PC-3 (cell line): Measurements from ENCODE around the gene ALKBH6. TPM values are rescaled to one million over a fixed set of nuclear protein-coding genes. Genes with fewer than 3 reads are reported as not detected.
A peak's percentile ranks its signal among the peaks of the same experiment; 100 is the strongest.

Experiments
- ATAC-seq: fragments of 200-7000 bp; cut with Tn5 transposase; 2 replicates; pipeline ENCODE4 v1.9.1; 2020; ENCODE audit warnings: mild to moderate bottlenecking, moderate library complexity
- BruUV-seq: library from RNA; stranded (reverse); fragments of 400-500 nt; replicated peaks from 2 replicates; lab custom pipeline; 2021; lab: Mats Ljungman, UMichigan
- CTCF ChIA-PET: fragments of 300-600 bp; sonication (Branson Sonifier 250); formaldehyde crosslinking; loops from one replicate; lab custom pipeline; 2022; ENCODE audit warnings: antibody characterized with exemption; lab: Charles Lee
- POLR2A ChIA-PET: fragments of 300-600 bp; sonication (Branson Sonifier 250); formaldehyde crosslinking; loops from one replicate; lab custom pipeline; 2022; ENCODE audit warnings: antibody characterized with exemption; ENCODE audit not compliant: unreplicated experiment; lab: Charles Lee
- DNase-seq: peaks from one replicate; pipeline ENCODE4 v3.0.0-alpha.2; 2015
- H2AFZ ChIP-seq: fragments of 300-600 bp; sonication (generic); 2 replicates; pipeline ENCODE4 v1.6.0; 2016; ENCODE audit warnings: antibody characterized with exemption, low read length
- H3F3A ChIP-seq: fragments of 300-600 bp; sonication (generic); one replicate; pipeline ENCODE4 v1.6.0; 2017; ENCODE audit warnings: antibody characterized with exemption, low read length, control low read depth, mild to moderate bottlenecking; ENCODE audit not compliant: unreplicated experiment
- H3K27ac ChIP-seq: fragments of 300-600 bp; sonication (generic); 2 replicates; pipeline ENCODE4 v1.5.1; 2016; ENCODE audit warnings: mild to moderate bottlenecking, low read length
- H3K27me3 ChIP-seq: fragments of 300-600 bp; sonication (generic); 2 replicates; pipeline ENCODE4 v1.6.1; 2016; ENCODE audit warnings: low read length, mixed read lengths
- H3K36me3 ChIP-seq: fragments of 300-600 bp; sonication (generic); 2 replicates; pipeline ENCODE4 v1.6.1; 2016; ENCODE audit warnings: low read depth, mixed run types, low read length, mixed read lengths
- H3K4me1 ChIP-seq: fragments of 300-600 bp; sonication (generic); 2 replicates; pipeline ENCODE4 v1.5.1; 2016; ENCODE audit warnings: low read length; ENCODE audit not compliant: insufficient read depth
- H3K4me2 ChIP-seq: fragments of 300-600 bp; sonication (generic); 2 replicates; pipeline ENCODE4 v1.6.0; 2016; ENCODE audit warnings: low read length
- H3K4me3 ChIP-seq: fragments of 300-600 bp; sonication (generic); 2 replicates; pipeline ENCODE4 v1.5.1; 2016; ENCODE audit warnings: mild to moderate bottlenecking, low read length, mixed read lengths
- H3K79me2 ChIP-seq: fragments of 300-600 bp; sonication (generic); 2 replicates; pipeline ENCODE4 v1.6.1; 2017; ENCODE audit warnings: low read length, mixed read lengths
- H3K9ac ChIP-seq: fragments of 300-600 bp; sonication (generic); 2 replicates; pipeline ENCODE4 v1.6.0; 2016; ENCODE audit warnings: mild to moderate bottlenecking, low read length
- H3K9me2 ChIP-seq: fragments of 300-600 bp; sonication (generic); replicated peaks from 2 replicates; pipeline ENCODE4 v1.6.1; 2016; ENCODE audit warnings: mixed run types, low read length, mixed read lengths
- H3K9me3 ChIP-seq: fragments of 300-600 bp; sonication (generic); 2 replicates; pipeline ENCODE4 v1.6.1; 2016; ENCODE audit warnings: low read length, mixed read lengths
- H4K20me1 ChIP-seq: fragments of 300-600 bp; sonication (generic); 2 replicates; pipeline ENCODE4 v1.6.1; 2016; ENCODE audit warnings: low read length, mixed read lengths
- EZH2 ChIP-seq: fragments of 300-600 bp; sonication (generic); IDR thresholded peaks from one replicate; pipeline ENCODE4 v1.6.1; 2017; ENCODE audit warnings: antibody characterized with exemption, mild to moderate bottlenecking, low read length; ENCODE audit not compliant: unreplicated experiment
- EZH2phosphoT487 ChIP-seq: fragments of 300-600 bp; sonication (generic); IDR thresholded peaks from 2 replicates; pipeline ENCODE4 v1.6.1; 2018; ENCODE audit warnings: mild to moderate bottlenecking, antibody characterized with exemption, low read length, borderline replicate concordance
- intact Hi-C: fragments of 100-400 bp; cut with micrococcal nuclease; formaldehyde crosslinking; loops from 2 replicates; pipeline ENCODE4 v1.9.0; 2023
- total RNA-seq: library from RNA; depleted of rRNA; stranded (reverse); fragments of >200 nt; gene quantifications from 2 replicates; pipeline ENCODE4 v1.2.3, GENCODE V29; 2014
- TF ChIP-seq, protein P1 (sequence below): fragments of 300-600 bp; sonication (generic); conservative IDR thresholded peaks from 2 replicates; pipeline ENCODE4 v1.5.1; 2017; ENCODE audit warnings: antibody characterized with exemption, low read depth, mild to moderate bottlenecking, low read length

Gene ALKBH6
- total RNA-seq, 1 experiment from 2014 or later, result 38.4 TPM

- no peak for DNase-seq
Measured at GRCh38 chr19:35988824-35989223, 25.2 kb downstream of the ALKBH6 start.

GRCh38 chr19:35987571-35987896, 26.5 kb downstream of the ALKBH6 start:
- H3K4me1 ChIP-seq, result no peaks in the 10 kb centered on the region
- DNase-seq, result no peak
- H4K20me1 ChIP-seq, result no peaks in the 10 kb centered on the region
- no peaks in the 10 kb centered on the region for H3K9me3 ChIP-seq
- POLR2A ChIA-PET, result no interaction called here
- TF ChIP-seq, protein P1, sequence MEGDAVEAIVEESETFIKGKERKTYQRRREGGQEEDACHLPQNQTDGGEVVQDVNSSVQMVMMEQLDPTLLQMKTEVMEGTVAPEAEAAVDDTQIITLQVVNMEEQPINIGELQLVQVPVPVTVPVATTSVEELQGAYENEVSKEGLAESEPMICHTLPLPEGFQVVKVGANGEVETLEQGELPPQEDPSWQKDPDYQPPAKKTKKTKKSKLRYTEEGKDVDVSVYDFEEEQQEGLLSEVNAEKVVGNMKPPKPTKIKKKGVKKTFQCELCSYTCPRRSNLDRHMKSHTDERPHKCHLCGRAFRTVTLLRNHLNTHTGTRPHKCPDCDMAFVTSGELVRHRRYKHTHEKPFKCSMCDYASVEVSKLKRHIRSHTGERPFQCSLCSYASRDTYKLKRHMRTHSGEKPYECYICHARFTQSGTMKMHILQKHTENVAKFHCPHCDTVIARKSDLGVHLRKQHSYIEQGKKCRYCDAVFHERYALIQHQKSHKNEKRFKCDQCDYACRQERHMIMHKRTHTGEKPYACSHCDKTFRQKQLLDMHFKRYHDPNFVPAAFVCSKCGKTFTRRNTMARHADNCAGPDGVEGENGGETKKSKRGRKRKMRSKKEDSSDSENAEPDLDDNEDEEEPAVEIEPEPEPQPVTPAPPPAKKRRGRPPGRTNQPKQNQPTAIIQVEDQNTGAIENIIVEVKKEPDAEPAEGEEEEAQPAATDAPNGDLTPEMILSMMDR, result no peak
- TF ChIP-seq EZH2phosphoT487 (no peak), EZH2 (no peak)
- no peak overlapping the region for H3K4me3 ChIP-seq
- no peak overlapping the region for H3K27ac ChIP-seq
- no peak for ATAC-seq
- H2AFZ ChIP-seq, result no peak overlapping the region
- no peaks in the 10 kb centered on the region for H3K27me3 ChIP-seq
- H3K36me3 ChIP-seq, result no peaks in the 10 kb centered on the region
- H3F3A ChIP-seq, result no peaks in the 10 kb centered on the region
- H3K9ac ChIP-seq, result no peak overlapping the region
- intact Hi-C loops, result no loop called here
- BruUV-seq, result no TSS peak
- CTCF ChIA-PET, result no interaction called here
- H3K79me2 ChIP-seq, result no peaks in the 10 kb centered on the region
- H3K9me2 ChIP-seq, result no peaks in the 10 kb centered on the region
- no peak overlapping the region; the same call in 1 of the 2 replicates for H3K4me2 ChIP-seq

More at GRCh38 chr19:35988824-35989223, 25.2 kb downstream of the ALKBH6 start:
- Histone ChIP-seq H4K20me1 (no peaks in the 10 kb centered on the region), H3K79me2 (no peaks in the 10 kb centered on the region), H2AFZ (no peak overlapping the region), H3K36me3 (no peaks in the 10 kb centered on the region), H3F3A (no peaks in the 10 kb centered on the region), H3K9me3 (no peaks in the 10 kb centered on the region), H3K4me2 (no peak overlapping the region), H3K9ac (no peak overlapping the region), H3K9me2 (no peaks in the 10 kb centered on the region), H3K4me3 (no peak overlapping the region), H3K27me3 (no peaks in the 10 kb centered on the region), H3K4me1 (no peaks in the 10 kb centered on the region), H3K27ac (no peak overlapping the region)
- BruUV-seq, result no TSS peak
- ChIA-PET POLR2A (no interaction called here), CTCF (interaction anchor here (0.7 kb wide), 1 partner anchor 81 kb away, joined by 3 read pairs; no protein-coding TSS in a partner anchor)
- intact Hi-C loops, result no loop called here
- TF ChIP-seq EZH2 (no peak), EZH2phosphoT487 (no peak)
- TF ChIP-seq, protein P1, result no peak
- no peak for ATAC-seq

GRCh38 chr19:35986664-35987570, 27.1 kb downstream of the ALKBH6 start:
- CTCF ChIA-PET, result no interaction called here
- no peak overlapping the region for H2AFZ ChIP-seq
- BruUV-seq, result no TSS peak

More at GRCh38 chr19:35986664-35987570, 27.1 kb downstream of the ALKBH6 start:
- no peaks in the 10 kb centered on the region for H3F3A ChIP-seq
- H3K36me3 ChIP-seq, result no peaks in the 10 kb centered on the region
- H3K9me3 ChIP-seq, result no peaks in the 10 kb centered on the region
- no peak overlapping the region for H3K27ac ChIP-seq
- no peaks in the 10 kb centered on the region for H3K9me2 ChIP-seq
- ATAC-seq (no peak), DNase-seq (no peak)
- no peaks in the 10 kb centered on the region for H3K27me3 ChIP-seq
- no peak overlapping the region for H3K9ac ChIP-seq
- H3K4me1 ChIP-seq, result no peaks in the 10 kb centered on the region
- H3K4me2 ChIP-seq, result peak overlapping the region; percentile 28; the same call in 1 of the 2 replicates
- H3K4me3 ChIP-seq, result no peak overlapping the region
- no peaks in the 10 kb centered on the region for H3K79me2 ChIP-seq
- POLR2A ChIA-PET, result no interaction called here
- TF ChIP-seq EZH2 (no peak), EZH2phosphoT487 (no peak)
- TF ChIP-seq, protein P1, result no peak
- intact Hi-C loops, result no loop called here
- no peaks in the 10 kb centered on the region for H4K20me1 ChIP-seq
